Tibial nerve (tissue), 4 donors: ENCODE data around the gene RBCK1. TPM values are rescaled to one million over a fixed set of nuclear protein-coding genes. Genes with fewer than 3 reads are reported as not detected.

Experiments used
- small RNA-seq: library from RNA; depleted of rRNA; stranded (forward); fragments of <200 nt; gene quantifications from one replicate; pipeline ENCODE3, GENCODE V24; 2016
- total RNA-seq, 4 donors: library from RNA; depleted of rRNA; stranded (reverse); fragments of >200 nt; gene quantifications; one replicate each; pipeline ENCODE4 v1.1.0, GENCODE V29; 2016

The RBCK1 gene
- total RNA-seq, 4 donors from 2014 or later, result 93.5 to 149 (median 118) TPM

Small RNA genes within 50 kb of the gene (small RNA-seq; reads per million reads assigned to genes)
- gene RF00019, result not detected

Other genes starting within 250 kb of the RBCK1 start
- gene DEFB128, start 218.6 kb upstream of the RBCK1 start, total RNA-seq, result not detected
- gene DEFB129, start 181.0 kb upstream of the RBCK1 start, total RNA-seq, result not detected
- gene DEFB132, start 150.6 kb upstream of the RBCK1 start, total RNA-seq, result under 1 TPM in 1 of 4 donors, not detected in 3; 0.66 TPM
- 1 to 10 TPM; 3.5 to 8.7 (median 4.5) TPM for gene C20orf96, start 117.5 kb upstream of the RBCK1 start, total RNA-seq
- gene ZCCHC3, start 110.7 kb upstream of the RBCK1 start, total RNA-seq, result 10 to 100 TPM; 12.0 to 24.9 (median 20.6) TPM
- gene SOX12, start 82.7 kb upstream of the RBCK1 start, total RNA-seq, result 1 to 10 TPM; 4.6 to 9.8 (median 8.6) TPM
- 10 to 100 TPM; 20.6 to 34.1 (median 26.2) TPM for gene NRSN2, start 61.2 kb upstream of the RBCK1 start, total RNA-seq
- gene TRIB3, start 27.5 kb upstream of the RBCK1 start, total RNA-seq, result 10 to 100 TPM in 1 of 4 donors, 1 to 10 TPM in 3; 4.5 to 10.5 (median 5.9) TPM
- gene TBC1D20, start 54.2 kb downstream of the RBCK1 start, total RNA-seq, result 10 to 100 TPM; 38.5 to 52.0 (median 44.3) TPM
- gene CSNK2A1, start 135.5 kb downstream of the RBCK1 start, total RNA-seq, result 10 to 100 TPM; 60.7 to 73.0 (median 64.1) TPM
- 1 to 10 TPM in 2 of 4 donors, under 1 TPM in 1, not detected in 1; 0.30 to 4.5 (median 1.1) TPM for gene TCF15, start 202.0 kb downstream of the RBCK1 start, total RNA-seq
- 10 to 100 TPM; 15.1 to 31.8 (median 19.5) TPM for gene SRXN1, start 244.9 kb downstream of the RBCK1 start, total RNA-seq